Upper lobe of left lung (tissue), 6 donors: ENCODE measurements around the gene THEMIS2. TPM values are rescaled to one million over a fixed set of nuclear protein-coding genes. Genes with fewer than 3 reads are reported as not detected.

ENCODE experiments used
- ATAC-seq, 2 donors: fragments of 200-7000 bp; cut with Tn5 transposase; one replicate each; pipeline ENCODE4 v1.9.1; 2022; ENCODE audit warnings: mild to moderate bottlenecking in 2 of 2, moderate library complexity in 2 of 2; ENCODE audit not compliant: low FRiP score in 2 of 2
- DNase-seq, 2 donors: peaks; one replicate each; pipeline ENCODE4 v3.0.0-alpha.2; 2019 to 2020
- H3K27ac ChIP-seq, 4 donors: fragments of 200-600 bp; sonication (generic); one replicate each; pipeline ENCODE4 v1.5.1; 2016 to 2019
- H3K27me3 ChIP-seq, 4 donors: fragments of 200-600 bp; sonication (generic); one replicate each; pipeline ENCODE4 v1.5.1; 2017 to 2019
- H3K36me3 ChIP-seq, 4 donors: fragments of 200-600 bp; sonication (generic); one replicate each; pipeline ENCODE4 v1.5.1; 2016 to 2019
- H3K4me1 ChIP-seq, 4 donors: fragments of 200-600 bp; sonication (generic); one replicate each; pipeline ENCODE4 v1.5.1; 2018 to 2019
- H3K4me3 ChIP-seq, 4 donors: fragments of 200-600 bp; sonication (generic); one replicate each; pipeline ENCODE4 v1.5.1; 2017 to 2019; ENCODE audit warnings: mild to moderate bottlenecking in 2 of 4, moderate library complexity in 1 of 4
- H3K9me3 ChIP-seq, 4 donors: fragments of 200-600 bp; sonication (generic); one replicate each; pipeline ENCODE4 v1.5.1; 2018 to 2019
- CTCF ChIP-seq, 6 experiments: fragments of 450-650 bp in 4 of 6; fragments of 200-600 bp in 2 of 6; sonication (generic) in 2 of 6; IDR thresholded peaks; one replicate each; pipeline ENCODE4 v1.5.1; 2016 to 2019; ENCODE audit warnings: antibody characterized with exemption in 6 of 6
- EP300 ChIP-seq, 4 donors: sonication (generic); formaldehyde crosslinking; IDR thresholded peaks; one replicate each; pipeline ENCODE4 v1.5.1; 2017; ENCODE audit warnings: antibody characterized with exemption in 4 of 4, control low read depth in 2 of 4
- POLR2A ChIP-seq, 4 donors: fragments of 450-650 bp; IDR thresholded peaks; one replicate each; pipeline ENCODE4 v1.5.1; 2016 to 2017; ENCODE audit warnings: antibody characterized with exemption in 4 of 4, mild to moderate bottlenecking in 2 of 4
- POLR2AphosphoS5 ChIP-seq, 2 donors: sonication (generic); formaldehyde crosslinking; IDR thresholded peaks; one replicate each; pipeline ENCODE4 v1.5.1; 2017; ENCODE audit warnings: antibody characterized with exemption in 2 of 2
- WGBS, 2 donors: methylation state at CpG; one replicate each; pipeline ENCODE4 v1.1.5; 2017 to 2018; 5-methylcytosine and 5-hydroxymethylcytosine counted together
- total RNA-seq, 6 donors: library from RNA; depleted of rRNA in 4 of 6; stranded (reverse); fragments of >200 nt in 4 of 6; gene quantifications; one replicate each; pipeline versions ENCODE4 v1.1.0 to v1.2.1, GENCODE V29; 2016 to 2021
- donor health status: DM: no; HTN: no; CAD: no; lungs with moderate emphysema.
- donor health status: DM: no; HTN: yes; CAD: no; lungs with severe emphysema.

Gene THEMIS2
- total RNA-seq, 6 donors from 2014 or later: 59.5 to 216 (median 130) TPM

GRCh38 chr1:27906759-27907158 is 34.4 kb downstream of the THEMIS2 start:
- no peak overlapping the region for H3K4me3 ChIP-seq
- peaks cover 13 to 99% (median 54%) of the 10 kb centered on the region in 4 donors for H3K36me3 ChIP-seq
- no peaks in the 10 kb centered on the region for H3K27me3 ChIP-seq
- ATAC-seq: no peak
- H3K27ac ChIP-seq: no peak overlapping the region
- WGBS, 2 donors: 76 to 82% methylated on average over 2 of the region's 2 CpGs
- no peaks in the 10 kb centered on the region for H3K9me3 ChIP-seq
- H3K4me1 ChIP-seq: peaks cover 0 to 8% (median 0%) of the 10 kb centered on the region in 4 donors
- no peak for DNase-seq
- TF ChIP-seq CTCF (IDR thresholded peaks at IDR 0.05) (no peak), POLR2A (IDR thresholded peaks at IDR 0.05) (no peak), EP300 (IDR thresholded peaks at IDR 0.05) (no peak), POLR2AphosphoS5 (IDR thresholded peaks at IDR 0.05) (no peak)

- ATAC-seq (no peak), DNase-seq (no peak)
- TF ChIP-seq POLR2AphosphoS5 (IDR thresholded peaks at IDR 0.05) (no peak), CTCF (IDR thresholded peaks at IDR 0.05) (no peak), EP300 (IDR thresholded peaks at IDR 0.05) (no peak), POLR2A (IDR thresholded peaks at IDR 0.05) (no peak)
- H3K9me3 ChIP-seq: peaks cover 0 to 7% (median 3%) of the 10 kb centered on the region in 4 donors
- no peak overlapping the region for H3K27ac ChIP-seq
- no peak overlapping the region for H3K4me3 ChIP-seq
- no peaks in the 10 kb centered on the region for H3K27me3 ChIP-seq
- peaks cover 8 to 15% (median 9%) of the 10 kb centered on the region in 4 donors for H3K4me1 ChIP-seq
- 87 to 100% methylated on average over 1 of the region's 1 CpG for WGBS, 2 donors
- peaks cover 0 to 54% (median 20%) of the 10 kb centered on the region in 4 donors for H3K36me3 ChIP-seq
Observed at GRCh38 chr1:27912429-27912828, 40.1 kb downstream of the THEMIS2 start.

- no peak for ATAC-seq
- TF ChIP-seq EP300 (IDR thresholded peaks at IDR 0.05): no peak
- no peak for TF ChIP-seq POLR2A (IDR thresholded peaks at IDR 0.05)
- no peak for TF ChIP-seq CTCF (IDR thresholded peaks at IDR 0.05)
- TF ChIP-seq POLR2AphosphoS5 (IDR thresholded peaks at IDR 0.05): no peak
- Histone ChIP-seq H3K9me3 (peaks cover 0 to 7% (median 3%) of the 10 kb centered on the region in 4 donors), H3K27ac (peak overlapping the region; percentile 76 to 94 (median 88)), H3K36me3 (peaks cover 0 to 28% (median 3%) of the 10 kb centered on the region in 4 donors), H3K4me1 (peaks cover 8 to 15% (median 9%) of the 10 kb centered on the region in 4 donors), H3K4me3 (peak overlapping the region in 3 of 4 donors; percentile 72 to 91 (median 82)), H3K27me3 (no peaks in the 10 kb centered on the region)
- 63 to 64% methylated on average over 7 of the region's 7 CpGs for WGBS, 2 donors
- no peak for DNase-seq
Observed at GRCh38 chr1:27915082-27915575, 42.8 kb downstream of the THEMIS2 start.

GRCh38 chr1:27922272-27922671 is 49.9 kb downstream of the THEMIS2 start:
- WGBS, 2 donors: 79 to 82% methylated on average over 3 of the region's 3 CpGs
- ATAC-seq: no peak

GRCh38 chr1:27928216-27928954 is 56.0 kb downstream of the THEMIS2 start:
- H3K9me3 ChIP-seq: no peaks in the 10 kb centered on the region
- no peak overlapping the region for H3K4me3 ChIP-seq
- TF ChIP-seq POLR2AphosphoS5 (IDR thresholded peaks at IDR 0.05) (no peak), CTCF (IDR thresholded peaks at IDR 0.05) (no peak), EP300 (IDR thresholded peaks at IDR 0.05) (no peak), POLR2A (IDR thresholded peaks at IDR 0.05) (no peak)
- no peaks in the 10 kb centered on the region for H3K27me3 ChIP-seq
- no peak for ATAC-seq
- peak in 1 of 2 donors; percentile 21 for DNase-seq
- WGBS, 2 donors: 66 to 70% methylated on average over 5 of the region's 5 CpGs
- no peaks in the 10 kb centered on the region for H3K36me3 ChIP-seq
- H3K4me1 ChIP-seq: no peaks in the 10 kb centered on the region
- no peak overlapping the region for H3K27ac ChIP-seq

More at GRCh38 chr1:27922272-27922671, 49.9 kb downstream of the THEMIS2 start:
- H3K27me3 ChIP-seq: no peaks in the 10 kb centered on the region
- no peaks in the 10 kb centered on the region for H3K36me3 ChIP-seq
- no peak overlapping the region for H3K27ac ChIP-seq
- no peak for DNase-seq
- H3K9me3 ChIP-seq: no peaks in the 10 kb centered on the region
- TF ChIP-seq POLR2AphosphoS5 (IDR thresholded peaks at IDR 0.05): no peak
- no peaks in the 10 kb centered on the region for H3K4me1 ChIP-seq
- no peak overlapping the region for H3K4me3 ChIP-seq
